Measurements from ENCODE around the gene MND1. TPM values are rescaled to one million over a fixed set of nuclear protein-coding genes. Genes with fewer than 3 reads are reported as not detected.
"Not testable (repeated sequence)": the region's sequence is repeated elsewhere in the genome, so short reads cannot be mapped to it uniquely, and the experiment has no call there.

The MND1 gene
- polyA plus RNA-seq, 1 donor from 2014 or later: not detected

- peak overlapping the region in 1 of 3 donors; percentile 57 for H3K27ac Mint-ChIP-seq
- H3K4me3 Mint-ChIP-seq: no peak overlapping the region
- H3K27me3 Mint-ChIP-seq: no peaks in the 10 kb centered on the region
- no peaks in the 10 kb centered on the region for H3K36me3 Mint-ChIP-seq
- H3K4me1 Mint-ChIP-seq: peaks cover 10 to 16% (median 10%) of the 10 kb centered on the region in 3 donors
- no peaks in the 10 kb centered on the region for H3K9me3 Mint-ChIP-seq
Measured at GRCh38 chr4:153452658-153453378, 108.3 kb downstream of the MND1 start.

- no peaks in the 10 kb centered on the region for H3K36me3 Mint-ChIP-seq
- no peak overlapping the region for H3K4me3 Mint-ChIP-seq
- H3K9me3 Mint-ChIP-seq: no peaks in the 10 kb centered on the region
- peak overlapping the region in 1 of 3 donors; percentile 57 for H3K27ac Mint-ChIP-seq
- H3K27me3 Mint-ChIP-seq: no peaks in the 10 kb centered on the region
- peaks cover 10 to 16% (median 10%) of the 10 kb centered on the region in 3 donors for H3K4me1 Mint-ChIP-seq
Measured at GRCh38 chr4:153453402-153453801, 108.9 kb downstream of the MND1 start.

GRCh38 chr4:153458969-153459368 is 114.5 kb downstream of the MND1 start:
- no peaks in the 10 kb centered on the region for H3K9me3 Mint-ChIP-seq
- H3K4me3 Mint-ChIP-seq: peak overlapping the region in 2 of 4 donors; percentile 9 to 20
- H3K36me3 Mint-ChIP-seq: peaks cover 1% of the 10 kb centered on the region
- peak overlapping the region in 1 of 3 donors; percentile 47 for H3K27ac Mint-ChIP-seq
- H3K27me3 Mint-ChIP-seq: no peaks in the 10 kb centered on the region
- H3K4me1 Mint-ChIP-seq: peaks cover 0 to 11% (median 3%) of the 10 kb centered on the region in 3 donors

- H3K36me3 Mint-ChIP-seq, H3K4me3 Mint-ChIP-seq, H3K27ac Mint-ChIP-seq, H3K9me3 Mint-ChIP-seq, H3K27me3 Mint-ChIP-seq: not testable (repeated sequence)
- H3K4me1 Mint-ChIP-seq: peaks cover 11 to 22% (median 15%) of the 10 kb centered on the region in 3 donors
Measured at GRCh38 chr4:153461549-153461948, 117.1 kb downstream of the MND1 start.

GRCh38 chr4:153464068-153464467 is 119.6 kb downstream of the MND1 start:
- peaks cover 15 to 21% (median 21%) of the 10 kb centered on the region in 3 donors for H3K4me1 Mint-ChIP-seq
- H3K36me3 Mint-ChIP-seq: peaks cover 1% of the 10 kb centered on the region
- H3K9me3 Mint-ChIP-seq: no peaks in the 10 kb centered on the region
- H3K4me3 Mint-ChIP-seq: peak overlapping the region in 1 of 4 donors; percentile 95
- peak overlapping the region; percentile 9 to 96 (median 16) for H3K27ac Mint-ChIP-seq
- no peaks in the 10 kb centered on the region for H3K27me3 Mint-ChIP-seq

Other genes with a start within 250 kb of the MND1 start
- gene TRIM2, start 140.2 kb upstream of the MND1 start, polyA plus RNA-seq: 2.2 TPM
- gene TMEM131L, start 121.7 kb downstream of the MND1 start, polyA plus RNA-seq: 48.4 TPM

Data from IgD-negative memory B cell (primary cell).